ENCODE results near the gene NR4A3. TPM values are rescaled to one million over a fixed set of nuclear protein-coding genes. Genes with fewer than 3 reads are reported as not detected.

Gene NR4A3
- total RNA-seq, 1 experiment from 2014 or later = 0.24 TPM

DNA sequence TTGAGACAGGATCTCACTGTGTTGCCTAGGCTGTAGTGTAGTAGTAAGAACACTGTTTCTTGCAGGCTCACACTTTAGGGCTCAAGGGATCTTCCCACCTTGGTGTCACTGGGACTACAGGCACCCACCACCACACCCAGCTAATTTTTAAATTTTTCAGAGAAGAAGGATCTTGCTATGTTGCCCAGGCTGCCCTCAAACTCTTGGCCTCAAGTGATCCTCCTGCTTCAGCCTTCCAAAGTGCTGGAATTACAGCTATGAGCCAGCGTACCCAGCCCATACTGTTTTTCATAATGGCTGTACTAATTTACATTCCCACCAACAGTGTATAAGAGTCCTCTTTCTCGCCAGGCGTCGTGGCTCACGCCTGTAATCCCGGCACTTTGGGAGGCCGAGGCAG lies 89.9 kb downstream of the NR4A3 start:
- no peaks in the 10 kb centered on the region for H3K9me3 ChIP-seq (ENCODE audit: control insufficient read depth, low read depth, low read length)
- peaks cover 7% of the 10 kb centered on the region for H3K23me2 ChIP-seq (ENCODE audit: insufficient read length, low read depth, low read length, poor library complexity, severe bottlenecking)
- no peak overlapping the region for H4K91ac ChIP-seq (ENCODE audit: insufficient read length, low read depth, low read length)
- H3K79me1 ChIP-seq (ENCODE audit: insufficient read depth, low read depth, low read length, poor library complexity, severe bottlenecking) = no peaks in the 10 kb centered on the region
- H2BK120ac ChIP-seq (ENCODE audit: low read depth, low read length, poor library complexity, severe bottlenecking) = no peak overlapping the region
- DNase-seq = no peak
- H4K8ac ChIP-seq (replicated peaks; ENCODE audit: insufficient read length, low read depth, low read length) = no peak overlapping the region
- no peak overlapping the region for H2BK20ac ChIP-seq (ENCODE audit: low read depth, low read length, poor library complexity, severe bottlenecking)
- no peak overlapping the region for H3K18ac ChIP-seq (ENCODE audit: insufficient read length, low read depth, low read length)
- no peak overlapping the region for H3K9ac ChIP-seq (ENCODE audit: extremely low read depth, insufficient read length, low read length)
- H3K27ac Mint-ChIP-seq = no peak overlapping the region
- no peak overlapping the region for H3K4me3 Mint-ChIP-seq
- H4K5ac ChIP-seq (ENCODE audit: insufficient read length, low read depth, low read length) = no peak overlapping the region
- H3K23ac ChIP-seq (ENCODE audit: insufficient read length, low read depth, low read length) = no peak overlapping the region
- no peak overlapping the region for H3K14ac ChIP-seq (ENCODE audit: insufficient read depth, low read length)
- no peaks in the 10 kb centered on the region for H4K20me1 ChIP-seq (ENCODE audit: control insufficient read depth, insufficient read depth, insufficient read length)
- no peak for TF ChIP-seq CTCF (conservative IDR thresholded peaks at IDR 0.05)
- H3K27me3 Mint-ChIP-seq (ENCODE audit: low read depth) = no peaks in the 10 kb centered on the region
- no peak overlapping the region for H3K4me2 ChIP-seq (ENCODE audit: insufficient read depth, insufficient read length, low read length)
- H3K4ac ChIP-seq (ENCODE audit: low read depth, low read length) = no peak overlapping the region
- no peak overlapping the region for H2BK12ac ChIP-seq (ENCODE audit: insufficient read length, low read depth, low read length)
- no peak overlapping the region for H2AK5ac ChIP-seq (ENCODE audit: insufficient read length, low read length)
- no peaks in the 10 kb centered on the region for H3K9me3 Mint-ChIP-seq
- H3K36me3 Mint-ChIP-seq (ENCODE audit: insufficient read depth in 1 of 3, low read depth in 3 of 3) = peaks cover 0 to 5% (median 5%) of the 10 kb centered on the region in 3 experiments; a peak in 3 of 7 replicates
- H3K27ac ChIP-seq (ENCODE audit: insufficient read length, low read depth, low read length) = no peak overlapping the region
- H3T11ph ChIP-seq (ENCODE audit: low read length) = no peak overlapping the region
- no peaks in the 10 kb centered on the region for H3K27me3 ChIP-seq (ENCODE audit: insufficient read depth, low read length)
- no CpG with 5 or more reads among the region's 7 CpGs for WGBS (ENCODE audit: extremely low coverage, insufficient read length, low lambda C conversion rate)
- H3K4me1 ChIP-seq (ENCODE audit: insufficient read depth, low read length) = no peaks in the 10 kb centered on the region; the same call in 1 of the 2 replicates
- no peak overlapping the region for H2BK15ac ChIP-seq (ENCODE audit: low read depth, low read length)
- no peak overlapping the region for H3K56ac ChIP-seq (ENCODE audit: insufficient read length, low read depth, low read length)
- H3K4me1 Mint-ChIP-seq = peaks cover 20 to 31% of the 10 kb centered on the region in 2 experiments
- no peak overlapping the region for H2AFZ ChIP-seq (ENCODE audit: low read length)
- H2BK5ac ChIP-seq (ENCODE audit: insufficient read length, low read length) = no peak overlapping the region
- no peaks in the 10 kb centered on the region for H3K79me2 ChIP-seq (ENCODE audit: insufficient read depth, low read length)

Other genes with a start within 250 kb of the NR4A3 start
- gene STX17, start 84.8 kb downstream of the NR4A3 start, total RNA-seq (2021) = 20.1 and 21.2 TPM in 2 replicates

Measured in H9 (cell line).